ENCODE results near the gene CLASRP.

GRCh38 chr19:45016388-45017314, 22.2 kb upstream of the CLASRP start:
- TF ChIP-seq CTCF (conservative IDR thresholded peaks at IDR 0.05 in 1 of 2, IDR thresholded peaks at IDR 0.05 in 1 of 2; ENCODE audit: low read depth in 1 of 2, low read length in 2 of 2) (peak; percentile 66 to 73), EZH2 (IDR thresholded peaks at IDR 0.05; ENCODE audit: low read length, missing control alignments) (no peak)
